Choroid plexus epithelial cell (primary cell): ENCODE measurements around the gene CD163L1.
A peak's percentile ranks its signal among the peaks of the same experiment; 100 is the strongest.
"Not testable (repeated sequence)": the region's sequence is repeated elsewhere in the genome, so short reads cannot be mapped to it uniquely, and the experiment has no call there.

Source experiments
- DNase-seq: peaks from one replicate; pipeline ENCODE4 v3.0.0-alpha.2; 2010; ENCODE audit warnings: low read depth
- H3K4me3 ChIP-seq: 2 replicates; pipeline ENCODE4 v1.5.1; 2011; ENCODE audit warnings: low read depth, mild to moderate bottlenecking, control low read depth, low read length, moderate library complexity
- TF ChIP-seq, protein P1 (sequence below): conservative IDR thresholded peaks from 2 replicates; pipeline ENCODE4 v1.5.1; 2011; ENCODE audit warnings: low read depth, mild to moderate bottlenecking, control low read depth, inconsistent platforms, low read length, moderate library complexity

Gene CD163L1

DNA sequence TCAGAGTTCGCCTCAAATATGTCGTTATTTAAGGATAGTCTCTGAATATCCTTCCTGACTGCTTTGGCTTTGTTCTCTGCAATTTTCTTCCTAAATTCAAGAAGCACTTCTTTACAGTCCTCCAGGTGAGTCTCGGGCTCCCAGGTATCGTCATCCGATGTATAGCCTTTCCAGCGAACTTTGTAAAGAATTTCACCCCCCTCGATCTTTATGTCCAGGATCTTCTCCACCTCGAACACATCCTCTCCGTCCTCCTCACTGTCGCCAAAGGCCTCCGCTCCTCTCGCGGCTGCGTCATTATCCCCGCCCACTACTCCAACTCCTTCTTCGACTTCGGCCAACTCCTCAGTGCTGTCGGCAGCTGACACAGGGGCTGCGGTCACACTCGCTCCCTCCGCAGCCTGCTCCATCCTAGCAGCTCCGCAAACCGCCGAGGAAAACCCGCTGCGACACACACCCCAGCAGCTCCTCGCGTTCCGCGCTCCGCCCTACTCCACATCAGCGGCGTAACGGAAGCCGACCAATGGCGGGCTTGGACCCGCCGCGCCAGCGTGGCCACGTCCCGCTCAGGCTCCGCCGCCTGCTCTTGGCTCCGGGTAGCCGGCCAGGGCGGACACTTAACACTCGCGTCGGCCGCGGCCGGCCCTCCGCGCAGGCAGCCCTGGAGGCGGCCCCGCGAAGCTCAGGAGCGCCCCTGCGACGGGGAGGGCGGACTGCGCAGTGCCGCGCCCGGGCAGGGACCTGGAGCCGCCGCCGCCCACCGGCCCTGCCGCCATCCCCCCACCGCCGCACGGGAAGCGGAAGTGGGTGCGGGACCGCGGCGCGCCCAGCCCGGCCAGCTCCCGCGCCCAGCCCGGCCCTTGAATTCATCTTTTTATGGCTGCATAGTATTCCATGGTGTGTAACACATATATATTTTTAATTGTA lies 4.1 kb downstream of the CD163L1 start:
- peak overlapping the region; percentile 58 for H3K4me3 ChIP-seq
- TF ChIP-seq, protein P1, sequence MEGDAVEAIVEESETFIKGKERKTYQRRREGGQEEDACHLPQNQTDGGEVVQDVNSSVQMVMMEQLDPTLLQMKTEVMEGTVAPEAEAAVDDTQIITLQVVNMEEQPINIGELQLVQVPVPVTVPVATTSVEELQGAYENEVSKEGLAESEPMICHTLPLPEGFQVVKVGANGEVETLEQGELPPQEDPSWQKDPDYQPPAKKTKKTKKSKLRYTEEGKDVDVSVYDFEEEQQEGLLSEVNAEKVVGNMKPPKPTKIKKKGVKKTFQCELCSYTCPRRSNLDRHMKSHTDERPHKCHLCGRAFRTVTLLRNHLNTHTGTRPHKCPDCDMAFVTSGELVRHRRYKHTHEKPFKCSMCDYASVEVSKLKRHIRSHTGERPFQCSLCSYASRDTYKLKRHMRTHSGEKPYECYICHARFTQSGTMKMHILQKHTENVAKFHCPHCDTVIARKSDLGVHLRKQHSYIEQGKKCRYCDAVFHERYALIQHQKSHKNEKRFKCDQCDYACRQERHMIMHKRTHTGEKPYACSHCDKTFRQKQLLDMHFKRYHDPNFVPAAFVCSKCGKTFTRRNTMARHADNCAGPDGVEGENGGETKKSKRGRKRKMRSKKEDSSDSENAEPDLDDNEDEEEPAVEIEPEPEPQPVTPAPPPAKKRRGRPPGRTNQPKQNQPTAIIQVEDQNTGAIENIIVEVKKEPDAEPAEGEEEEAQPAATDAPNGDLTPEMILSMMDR, result no peak
- DNase-seq, result peak; percentile 69

DNA sequence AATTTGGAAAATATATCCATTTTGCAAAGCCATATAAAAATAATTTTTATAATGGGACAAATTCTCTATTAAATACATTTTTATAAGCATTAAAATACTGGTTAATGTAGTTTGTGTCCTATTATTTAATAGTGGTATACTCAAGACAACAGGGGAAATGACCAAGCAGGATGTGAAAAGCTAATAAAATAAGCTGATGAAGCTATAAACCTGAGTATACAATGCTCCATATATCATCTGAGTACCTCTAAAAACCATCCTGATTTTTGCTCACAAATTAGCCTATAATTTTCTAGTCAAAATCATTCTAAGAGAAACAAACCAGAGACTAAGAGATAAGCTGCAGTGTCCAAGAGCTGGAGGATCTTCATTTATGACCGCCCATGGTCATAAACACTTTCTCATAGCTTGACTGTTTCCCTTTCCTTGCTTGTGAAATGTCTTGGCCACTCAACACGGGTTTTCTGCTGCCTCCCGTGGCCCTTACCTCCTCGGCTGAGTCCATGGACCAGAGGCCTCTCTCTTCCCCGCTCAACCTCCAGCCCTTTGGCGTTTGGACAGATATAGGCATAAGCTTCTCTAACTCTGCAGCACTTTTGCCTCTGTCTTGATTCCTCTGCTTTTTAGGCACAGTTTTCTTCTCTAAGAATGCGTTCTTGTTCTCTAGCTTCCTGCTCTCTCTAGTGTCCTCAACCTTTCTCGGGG lies 5.5 kb downstream of the CD163L1 start:
- not testable (repeated sequence) for DNase-seq

DNA sequence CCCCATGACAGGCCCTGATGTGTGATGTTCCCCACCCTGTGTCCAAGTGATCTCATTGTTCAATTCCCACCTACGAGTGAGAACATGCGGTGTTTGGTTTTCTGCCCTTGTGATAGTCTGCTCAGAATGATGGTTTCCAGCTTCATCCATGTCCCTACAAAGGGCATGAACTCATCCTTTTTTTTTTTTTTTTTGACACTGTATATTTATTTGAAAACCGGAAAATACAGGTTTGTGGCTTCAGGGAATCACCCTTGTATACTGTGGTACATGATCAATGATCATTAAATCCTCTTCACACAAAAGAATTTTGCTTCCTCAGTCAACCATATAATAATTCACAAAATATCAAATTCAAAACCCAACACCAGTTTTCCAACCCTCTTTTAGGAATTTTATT lies 6.5 kb downstream of the CD163L1 start:
- not testable (repeated sequence) for H3K4me3 ChIP-seq, DNase-seq

More for the DNA sequence above, 5.5 kb downstream of the CD163L1 start:
- not testable (repeated sequence) for H3K4me3 ChIP-seq

DNA sequence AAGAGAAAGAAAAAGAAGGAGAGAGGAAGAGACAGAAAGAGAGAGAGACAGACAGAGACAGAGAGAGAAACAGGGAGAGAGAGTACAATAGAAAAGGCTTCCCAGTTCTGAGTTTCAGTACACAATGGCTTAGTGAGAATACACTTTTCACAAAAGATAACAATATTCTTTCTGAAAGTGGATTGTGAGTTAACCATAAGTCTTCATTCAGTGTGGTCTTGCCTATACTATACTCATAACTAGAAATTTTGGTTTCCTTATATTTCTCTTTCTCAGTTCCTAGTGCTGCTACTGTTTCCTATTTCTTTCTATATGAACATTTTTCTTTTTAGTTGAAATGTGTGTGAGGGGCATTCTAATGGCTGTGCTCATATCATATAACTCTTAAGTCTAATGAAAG lies 9.3 kb downstream of the CD163L1 start:
- TF ChIP-seq, protein P1, result no peak
- no peak for DNase-seq

DNA sequence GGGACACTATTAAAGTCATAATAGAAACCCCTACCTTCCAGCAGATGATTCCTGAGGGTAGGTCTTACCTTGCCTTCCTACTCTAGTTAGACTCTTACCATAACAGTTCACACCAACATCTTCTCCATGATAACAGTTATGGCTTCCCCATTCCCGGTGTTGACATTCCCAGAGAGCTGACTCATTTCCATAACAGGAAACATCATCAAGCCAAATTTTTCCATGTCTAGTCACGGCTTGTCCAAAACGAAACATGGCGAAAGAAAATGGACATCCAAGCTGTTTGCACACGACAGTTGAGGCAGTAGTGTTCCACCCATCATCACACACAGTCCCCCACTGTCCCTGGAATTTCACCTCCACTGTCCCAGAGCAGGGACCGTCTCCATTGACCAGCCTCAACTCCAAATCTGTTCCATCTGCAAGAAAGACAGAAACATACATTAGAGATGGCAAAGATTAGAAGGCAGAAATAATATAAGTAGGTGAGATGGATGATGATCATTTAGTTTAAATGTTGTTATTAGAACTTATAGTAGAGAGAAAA lies 10.6 kb downstream of the CD163L1 start:
- H3K4me3 ChIP-seq, result no peak overlapping the region
- TF ChIP-seq, protein P1, result no peak
- DNase-seq, result peak; percentile 57

More for the DNA sequence above, 9.3 kb downstream of the CD163L1 start:
- H3K4me3 ChIP-seq, result no peak overlapping the region

DNA sequence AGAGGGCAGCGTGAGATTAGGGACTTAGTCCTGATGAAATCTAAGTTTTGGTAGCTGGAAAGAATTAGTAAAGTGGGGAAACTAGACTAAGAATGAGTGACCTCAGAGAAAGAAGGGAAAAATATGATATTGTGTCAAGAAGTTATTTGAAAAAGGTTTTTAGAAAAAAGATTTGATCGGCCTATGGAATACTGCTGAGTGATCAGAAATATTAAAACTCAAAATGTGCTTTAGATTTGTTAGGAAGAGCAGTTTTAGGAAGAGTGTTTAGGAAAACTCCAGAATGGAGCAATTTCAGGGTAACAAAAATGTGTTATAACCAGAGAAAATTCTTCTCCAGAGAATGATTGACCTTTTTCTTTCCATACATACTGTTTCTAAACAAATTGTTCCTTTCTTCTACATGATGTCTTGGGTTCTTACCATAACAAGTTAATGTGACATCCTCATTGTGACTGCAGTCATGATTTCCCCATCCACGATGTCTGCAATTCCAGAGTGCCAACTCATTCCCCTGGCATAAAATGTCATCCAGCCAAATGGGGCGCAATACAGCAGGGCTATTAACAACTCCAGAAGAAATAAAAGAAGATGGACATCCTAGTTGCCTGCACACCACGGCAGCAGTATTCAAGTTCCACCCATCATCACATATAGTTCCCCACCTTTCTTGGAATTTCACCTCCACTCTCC lies 11.8 kb downstream of the CD163L1 start:
- TF ChIP-seq, protein P1, result no peak
- H3K4me3 ChIP-seq, result no peak overlapping the region
- DNase-seq, result no peak

DNA sequence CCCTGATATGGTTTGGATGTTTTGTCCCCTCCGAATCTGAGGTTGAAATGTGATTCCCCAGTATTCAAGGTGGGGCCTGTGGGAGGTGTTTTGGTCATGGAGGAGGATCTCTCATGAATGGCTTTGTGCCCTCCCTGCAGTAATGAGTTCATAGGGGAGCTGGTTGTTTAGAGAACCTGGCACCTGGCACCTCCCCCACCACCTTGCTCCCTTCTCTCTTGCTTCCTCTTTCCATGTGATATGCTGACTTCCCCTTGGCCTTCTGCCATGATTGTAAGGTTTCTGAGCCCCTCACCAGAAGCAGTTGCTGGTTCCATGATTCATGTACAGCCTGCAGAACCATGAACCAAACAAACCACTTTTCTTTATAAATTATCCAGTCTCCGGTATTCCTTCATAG lies 32.6 kb downstream of the CD163L1 start:
- no peak overlapping the region for H3K4me3 ChIP-seq
- DNase-seq, result no peak
- TF ChIP-seq, protein P1, result no peak
